ENCODE data around the gene IGLL5. TPM values are rescaled to one million over a fixed set of nuclear protein-coding genes. Genes with fewer than 3 reads are reported as not detected.

The IGLL5 gene
- total and polyA plus RNA-seq, 12 donors = 0.26 to 4.4 (median 0.71) TPM; not detected in 5

- no peak for TF ChIP-seq CTCF (IDR thresholded peaks at IDR 0.05)
- 78 to 80% methylated on average over 2 of the region's 2 CpGs for WGBS, 2 donors
Measured at GRCh38 chr22:22863001-22863400, 24.6 kb upstream of the IGLL5 start.

GRCh38 chr22:22865311-22866072, 22.1 kb upstream of the IGLL5 start:
- H3K27me3 ChIP-seq = peaks cover 0 to 11% (median 0%) of the 10 kb centered on the region in 7 donors
- DNase-seq (no peak), ATAC-seq (peak in 4 of 8 donors; percentile 26 to 67 (median 43))
- 38 to 47% methylated on average over 5 of the region's 5 CpGs for WGBS, 2 donors
- no peak for TF ChIP-seq CTCF (IDR thresholded peaks at IDR 0.05)
- H3K4me3 ChIP-seq = no peak overlapping the region
- H3K36me3 ChIP-seq = no peaks in the 10 kb centered on the region
- peaks cover 0 to 19% (median 0%) of the 10 kb centered on the region in 9 donors for H3K4me1 ChIP-seq
- no peaks in the 10 kb centered on the region for H3K9me3 ChIP-seq
- intact Hi-C loops (cut with DNase I) = no loop called here
- peak overlapping the region in 2 of 10 donors; percentile 12 to 55 for H3K27ac ChIP-seq

More at GRCh38 chr22:22863001-22863400, 24.6 kb upstream of the IGLL5 start:
- Histone ChIP-seq H3K27me3 (peaks cover 0 to 13% (median 4%) of the 10 kb centered on the region in 7 donors), H3K4me1 (peaks cover 0 to 19% (median 0%) of the 10 kb centered on the region in 9 donors), H3K9me3 (no peaks in the 10 kb centered on the region), H3K36me3 (no peaks in the 10 kb centered on the region), H3K4me3 (no peak overlapping the region), H3K27ac (no peak overlapping the region)
- ATAC-seq = no peak
- intact Hi-C loops (cut with DNase I) = no loop called here
- DNase-seq = no peak

- intact Hi-C loops (cut with DNase I) = no loop called here
- no peak overlapping the region for H3K4me3 ChIP-seq
- peak overlapping the region in 5 of 10 donors; percentile 6 to 55 (median 24) for H3K27ac ChIP-seq
- H3K36me3 ChIP-seq = no peaks in the 10 kb centered on the region
- no peak for TF ChIP-seq CTCF (IDR thresholded peaks at IDR 0.05)
- ATAC-seq (peak in 7 of 8 donors; percentile 47 to 78 (median 57)), DNase-seq (no peak)
- peaks cover 0 to 19% (median 0%) of the 10 kb centered on the region in 9 donors for H3K4me1 ChIP-seq
- H3K9me3 ChIP-seq = no peaks in the 10 kb centered on the region
- peaks cover 0 to 14% (median 9%) of the 10 kb centered on the region in 7 donors for H3K27me3 ChIP-seq
- 57 to 58% methylated on average over 8 of the region's 8 CpGs for WGBS, 2 donors
Measured at GRCh38 chr22:22866381-22867111, 21.1 kb upstream of the IGLL5 start.

GRCh38 chr22:22867996-22868715, 19.5 kb upstream of the IGLL5 start:
- intact Hi-C loops (cut with DNase I) = no loop called here
- 81% methylated on average over 6 of the region's 6 CpGs for WGBS, 2 donors
- ATAC-seq (no peak), DNase-seq (no peak)
- no peak overlapping the region for H3K4me3 ChIP-seq
- TF ChIP-seq CTCF (IDR thresholded peaks at IDR 0.05) = no peak
- peaks cover 0 to 25% (median 12%) of the 10 kb centered on the region in 7 donors for H3K27me3 ChIP-seq
- no peaks in the 10 kb centered on the region for H3K9me3 ChIP-seq
- no peaks in the 10 kb centered on the region for H3K36me3 ChIP-seq
- H3K27ac ChIP-seq = no peak overlapping the region
- peaks cover 0 to 19% (median 0%) of the 10 kb centered on the region in 9 donors for H3K4me1 ChIP-seq

Data from heart right ventricle (tissue), 16 donors.